GM23338 (cell line): ENCODE results near the gene CROCC2. TPM values are rescaled to one million over a fixed set of nuclear protein-coding genes. Genes with fewer than 3 reads are reported as not detected.

ENCODE experiments used
- ATAC-seq: fragments of 200-7000 bp; cut with Tn5 transposase; 3 replicates; pipeline ENCODE4 v1.9.1; 2020
- DNase-seq: peaks from one replicate; pipeline ENCODE4 v3.0.0-alpha.2; 2015; ENCODE audit warnings: low spot score
- H2AFZ ChIP-seq: fragments of 200-600 bp; sonication (generic); 2 replicates; pipeline ENCODE4 v1.8.0; 2016; ENCODE audit warnings: antibody characterized with exemption, mild to moderate bottlenecking, moderate library complexity
- H3F3A ChIP-seq: fragments of 200-600 bp; sonication (generic); replicated peaks from 2 replicates; pipeline ENCODE4 v1.8.0; 2017; ENCODE audit warnings: antibody characterized with exemption, mixed run types, low read depth
- H3K27ac ChIP-seq: fragments of 200-600 bp; sonication (generic); 2 replicates; pipeline ENCODE4 v1.6.1; 2016; ENCODE audit warnings: low read depth
- H3K27me3 ChIP-seq: fragments of 200-600 bp; sonication (generic); 2 replicates; pipeline ENCODE4 v1.8.0; 2016; ENCODE audit warnings: mild to moderate bottlenecking, mixed run types, moderate library complexity; ENCODE audit not compliant: insufficient read depth
- H3K36me3 ChIP-seq: fragments of 200-600 bp; sonication (generic); 2 replicates; pipeline ENCODE4 v1.8.0; 2016; ENCODE audit warnings: mild to moderate bottlenecking; ENCODE audit not compliant: insufficient read depth
- H3K4me1 ChIP-seq: fragments of 200-600 bp; sonication (generic); 2 replicates; pipeline ENCODE4 v1.8.0; 2016; ENCODE audit warnings: mild to moderate bottlenecking, moderate library complexity; ENCODE audit not compliant: insufficient read depth
- H3K4me2 ChIP-seq: fragments of 200-600 bp; sonication (generic); 2 replicates; pipeline ENCODE4 v1.7.1; 2017; ENCODE audit warnings: mixed run types
- H3K4me3 ChIP-seq: fragments of 200-600 bp; sonication (generic); 2 replicates; pipeline ENCODE4 v1.6.1; 2016; ENCODE audit warnings: mixed run types
- H3K79me2 ChIP-seq: fragments of 200-600 bp; sonication (generic); replicated peaks from 2 replicates; pipeline ENCODE4 v1.8.0; 2017; ENCODE audit warnings: mild to moderate bottlenecking; ENCODE audit not compliant: insufficient read depth
- H3K9me2 ChIP-seq: fragments of 200-600 bp; sonication (generic); 2 replicates; pipeline ENCODE4 v1.8.0; 2017; ENCODE audit not compliant: insufficient read depth
- H4K20me1 ChIP-seq: fragments of 200-600 bp; sonication (generic); replicated peaks from 2 replicates; pipeline ENCODE4 v1.8.0; 2017; ENCODE audit warnings: mild to moderate bottlenecking; ENCODE audit not compliant: insufficient read depth
- H3K27ac Mint-ChIP-seq: 2 replicates; pipeline ENCODE4 v1.8.0; 2020; ENCODE audit warnings: inconsistent platforms, mild to moderate bottlenecking, moderate library complexity, mixed read lengths
- H3K27me3 Mint-ChIP-seq: 3 replicates; pipeline ENCODE4 v1.8.0; 2022; ENCODE audit warnings: low read depth, mild to moderate bottlenecking, moderate library complexity, mixed read lengths, inconsistent platforms; ENCODE audit not compliant: insufficient read depth, poor library complexity
- H3K36me3 Mint-ChIP-seq: 3 replicates; pipeline ENCODE4 v1.8.0; 2021; ENCODE audit warnings: low read depth, mild to moderate bottlenecking, inconsistent platforms, moderate library complexity, mixed read lengths
- H3K4me1 Mint-ChIP-seq: 3 replicates; pipeline ENCODE4 v1.8.0; 2020; ENCODE audit warnings: mild to moderate bottlenecking, inconsistent platforms, mixed read lengths
- H3K4me3 Mint-ChIP-seq: 3 replicates; pipeline ENCODE4 v1.8.0; 2021; ENCODE audit warnings: moderate library complexity, mild to moderate bottlenecking, inconsistent platforms, mixed read lengths
- H3K9me3 Mint-ChIP-seq: 3 replicates; pipeline ENCODE4 v1.8.0; 2020; ENCODE audit warnings: moderate library complexity, mild to moderate bottlenecking, inconsistent platforms, mixed read lengths
- EZH2 ChIP-seq: fragments of 200-600 bp; sonication (generic); IDR thresholded peaks from one replicate; pipeline ENCODE4 v1.8.0; 2017; ENCODE audit warnings: antibody characterized with exemption, mild to moderate bottlenecking, low read depth; ENCODE audit not compliant: unreplicated experiment
- EZH2phosphoT487 ChIP-seq: fragments of 200-600 bp; sonication (generic); IDR thresholded peaks from one replicate; pipeline ENCODE4 v1.8.1; 2018; ENCODE audit warnings: antibody characterized with exemption; ENCODE audit not compliant: unreplicated experiment
- NANOG ChIP-seq: IDR thresholded peaks from 2 replicates; pipeline ENCODE4 v1.6.1; 2016; ENCODE audit warnings: antibody characterized with exemption, borderline replicate concordance
- STAT1 ChIP-seq: IDR thresholded peaks from one replicate; pipeline ENCODE4 v1.6.1; 2016; ENCODE audit warnings: antibody characterized with exemption; ENCODE audit not compliant: unreplicated experiment
- ZNF331 ChIP-seq: fragments of 250-450 bp; sonication (Bioruptor Pico); IDR thresholded peaks from 2 replicates; pipeline ENCODE4 v1.5.0; 2020; ENCODE audit warnings: low read depth, mild to moderate bottlenecking, moderate library complexity
- polyA plus RNA-seq: library from polyadenylated mRNA; unstranded; fragments of >200 nt; fragmentation: Nextera tagmentation; extraction: Ambion mirVana; gene quantifications from 2 replicates; pipeline ENCODE4 v1.2.1, GENCODE V29; 2016
- total RNA-seq: library from RNA; depleted of rRNA; stranded (reverse); fragments of >200 nt; shearing (Covaris generic); gene quantifications from 2 replicates; pipeline ENCODE4 v1.2.3, GENCODE V29; 2014
- TF ChIP-seq, protein P1 (sequence below): IDR thresholded peaks from 2 replicates; pipeline ENCODE4 v1.6.1; 2016; ENCODE audit warnings: antibody characterized with exemption
- TF ChIP-seq, protein P2 (sequence below): IDR thresholded peaks from one replicate; pipeline ENCODE4 v1.6.1; 2018; ENCODE audit warnings: antibody characterized with exemption; ENCODE audit not compliant: unreplicated experiment
- TF ChIP-seq, protein P3 (sequence below): fragments of 250-450 bp; sonication (Bioruptor Pico); IDR thresholded peaks from 2 replicates; pipeline ENCODE4 v1.5.0; 2020; ENCODE audit warnings: mild to moderate bottlenecking, moderate library complexity

Gene CROCC2
- total and polyA plus RNA-seq, 2 experiments from 2014 or later: not detected

DNA sequence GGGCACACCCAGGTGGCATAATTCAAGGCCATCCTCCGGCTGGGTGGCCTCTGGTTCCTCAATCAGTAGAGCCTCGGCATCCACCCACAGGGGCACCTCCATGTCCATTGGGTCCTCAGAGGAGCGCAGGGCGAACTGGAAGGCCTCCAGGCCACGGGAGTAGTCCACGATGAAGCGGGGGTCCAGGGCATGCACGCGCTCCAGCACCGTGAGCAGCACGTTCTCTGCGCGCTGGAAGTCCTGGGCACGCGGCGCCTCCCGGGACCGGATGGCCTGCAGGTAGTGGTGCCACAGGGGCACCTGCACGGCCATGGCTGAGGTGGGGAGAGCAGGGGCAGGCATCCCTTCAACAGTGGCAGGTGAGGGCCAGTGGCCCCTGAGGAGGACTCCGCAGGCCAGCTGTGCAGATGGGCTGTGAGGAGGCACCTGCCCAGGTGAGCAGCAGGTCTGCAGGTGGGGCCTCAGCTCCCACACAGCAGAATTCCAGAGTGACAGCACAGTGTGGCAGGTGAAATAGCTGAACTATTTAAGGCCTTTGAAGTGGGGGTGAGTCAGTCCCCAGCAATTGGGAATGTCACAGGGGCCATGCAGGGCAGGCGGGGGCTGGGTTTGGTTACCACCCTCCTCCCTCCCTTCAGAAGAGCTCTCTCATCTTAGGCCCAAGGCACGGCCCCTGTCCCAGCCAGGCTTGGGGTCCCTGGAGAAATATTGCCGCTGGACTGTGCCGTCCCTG is 10.3 kb upstream of the CROCC2 start, which contains the start of gene MAB21L4:
TSS of gene MAB21L4 (minus strand) at position 501 of the 733 bp plus-strand sequence. CDS start at position 342, 159 bp downstream.
- TF ChIP-seq, protein P1, sequence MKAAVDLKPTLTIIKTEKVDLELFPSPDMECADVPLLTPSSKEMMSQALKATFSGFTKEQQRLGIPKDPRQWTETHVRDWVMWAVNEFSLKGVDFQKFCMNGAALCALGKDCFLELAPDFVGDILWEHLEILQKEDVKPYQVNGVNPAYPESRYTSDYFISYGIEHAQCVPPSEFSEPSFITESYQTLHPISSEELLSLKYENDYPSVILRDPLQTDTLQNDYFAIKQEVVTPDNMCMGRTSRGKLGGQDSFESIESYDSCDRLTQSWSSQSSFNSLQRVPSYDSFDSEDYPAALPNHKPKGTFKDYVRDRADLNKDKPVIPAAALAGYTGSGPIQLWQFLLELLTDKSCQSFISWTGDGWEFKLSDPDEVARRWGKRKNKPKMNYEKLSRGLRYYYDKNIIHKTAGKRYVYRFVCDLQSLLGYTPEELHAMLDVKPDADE: no peak
- no peak for TF ChIP-seq ZNF331 (CRISPR knock-in tag)
- H3K9me2 ChIP-seq: no peaks in the 10 kb centered on the region
- H3K36me3 ChIP-seq: no peaks in the 10 kb centered on the region
- H3K27me3 ChIP-seq: no peaks in the 10 kb centered on the region
- H3K4me1 ChIP-seq: no peaks in the 10 kb centered on the region
- H3K4me3 Mint-ChIP-seq: no peak within 1 kb of the TSS
- peaks cover 14% of the 10 kb centered on the region for H3K27me3 Mint-ChIP-seq
- no peak within 1 kb of the TSS for H3K4me2 ChIP-seq
- no peak for DNase-seq
- no peaks in the 10 kb centered on the region for H3K36me3 Mint-ChIP-seq
- 0 out of 2 replicates have a peak within 1 kb of the TSS, but pooled peaks have one; percentile 83 for H3K27ac Mint-ChIP-seq
- no peak for ATAC-seq
- no peaks in the 10 kb centered on the region for H4K20me1 ChIP-seq
- no peak within 1 kb of the TSS for H3K4me3 ChIP-seq
- peaks cover 2% of the 10 kb centered on the region; the same call in 1 of the 3 replicates for H3K9me3 Mint-ChIP-seq
- no peaks in the 10 kb centered on the region for H3K79me2 ChIP-seq
- no peaks in the 10 kb centered on the region; the same call in 2 of the 3 replicates for H3K4me1 Mint-ChIP-seq
- H2AFZ ChIP-seq: no peak within 1 kb of the TSS
- no peaks in the 10 kb centered on the region for H3F3A ChIP-seq
- no peak within 1 kb of the TSS for H3K27ac ChIP-seq

DNA sequence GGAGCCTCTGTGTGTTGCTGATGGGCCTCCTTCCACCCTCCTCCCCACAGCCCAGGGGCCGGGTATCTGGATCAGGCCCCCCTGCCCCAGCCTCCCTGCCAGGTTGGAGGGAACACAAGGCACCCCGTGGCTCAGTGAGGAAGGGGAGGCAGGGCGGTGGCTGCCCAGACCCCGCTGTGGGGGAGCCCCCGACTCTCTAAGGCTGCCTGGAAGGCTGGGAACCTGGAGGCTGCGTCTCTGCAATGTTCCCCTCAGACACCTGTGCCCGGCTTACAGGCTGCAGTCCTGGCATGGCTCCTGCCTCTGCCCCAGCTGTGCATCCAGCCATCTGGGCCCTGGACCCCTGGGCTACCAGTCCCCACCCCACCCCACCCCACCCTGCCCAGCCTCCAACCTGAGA is 9.7 kb upstream of the CROCC2 start:
- no peak for ATAC-seq
- Histone ChIP-seq H3K27ac (no peak overlapping the region), H3K9me2 (no peaks in the 10 kb centered on the region), H3K27me3 (no peaks in the 10 kb centered on the region), H3K4me2 (no peak overlapping the region), H2AFZ (no peak overlapping the region), H3K79me2 (no peaks in the 10 kb centered on the region), H3F3A (no peaks in the 10 kb centered on the region), H3K4me1 (no peaks in the 10 kb centered on the region), H4K20me1 (no peaks in the 10 kb centered on the region), H3K36me3 (no peaks in the 10 kb centered on the region), H3K4me3 (no peak overlapping the region)
- Mint-ChIP-seq H3K27me3 (peaks cover 14% of the 10 kb centered on the region), H3K27ac (no peak overlapping the region), H3K4me3 (no peak overlapping the region), H3K9me3 (peaks cover 6% of the 10 kb centered on the region; the same call in 1 of the 3 replicates), H3K4me1 (no peaks in the 10 kb centered on the region; the same call in 2 of the 3 replicates), H3K36me3 (no peaks in the 10 kb centered on the region)
- no peak for DNase-seq
- TF ChIP-seq, protein P2, sequence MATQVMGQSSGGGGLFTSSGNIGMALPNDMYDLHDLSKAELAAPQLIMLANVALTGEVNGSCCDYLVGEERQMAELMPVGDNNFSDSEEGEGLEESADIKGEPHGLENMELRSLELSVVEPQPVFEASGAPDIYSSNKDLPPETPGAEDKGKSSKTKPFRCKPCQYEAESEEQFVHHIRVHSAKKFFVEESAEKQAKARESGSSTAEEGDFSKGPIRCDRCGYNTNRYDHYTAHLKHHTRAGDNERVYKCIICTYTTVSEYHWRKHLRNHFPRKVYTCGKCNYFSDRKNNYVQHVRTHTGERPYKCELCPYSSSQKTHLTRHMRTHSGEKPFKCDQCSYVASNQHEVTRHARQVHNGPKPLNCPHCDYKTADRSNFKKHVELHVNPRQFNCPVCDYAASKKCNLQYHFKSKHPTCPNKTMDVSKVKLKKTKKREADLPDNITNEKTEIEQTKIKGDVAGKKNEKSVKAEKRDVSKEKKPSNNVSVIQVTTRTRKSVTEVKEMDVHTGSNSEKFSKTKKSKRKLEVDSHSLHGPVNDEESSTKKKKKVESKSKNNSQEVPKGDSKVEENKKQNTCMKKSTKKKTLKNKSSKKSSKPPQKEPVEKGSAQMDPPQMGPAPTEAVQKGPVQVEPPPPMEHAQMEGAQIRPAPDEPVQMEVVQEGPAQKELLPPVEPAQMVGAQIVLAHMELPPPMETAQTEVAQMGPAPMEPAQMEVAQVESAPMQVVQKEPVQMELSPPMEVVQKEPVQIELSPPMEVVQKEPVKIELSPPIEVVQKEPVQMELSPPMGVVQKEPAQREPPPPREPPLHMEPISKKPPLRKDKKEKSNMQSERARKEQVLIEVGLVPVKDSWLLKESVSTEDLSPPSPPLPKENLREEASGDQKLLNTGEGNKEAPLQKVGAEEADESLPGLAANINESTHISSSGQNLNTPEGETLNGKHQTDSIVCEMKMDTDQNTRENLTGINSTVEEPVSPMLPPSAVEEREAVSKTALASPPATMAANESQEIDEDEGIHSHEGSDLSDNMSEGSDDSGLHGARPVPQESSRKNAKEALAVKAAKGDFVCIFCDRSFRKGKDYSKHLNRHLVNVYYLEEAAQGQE: no peak
- TF ChIP-seq EZH2phosphoT487: no peak
- no peak for TF ChIP-seq STAT1
- TF ChIP-seq, protein P3, sequence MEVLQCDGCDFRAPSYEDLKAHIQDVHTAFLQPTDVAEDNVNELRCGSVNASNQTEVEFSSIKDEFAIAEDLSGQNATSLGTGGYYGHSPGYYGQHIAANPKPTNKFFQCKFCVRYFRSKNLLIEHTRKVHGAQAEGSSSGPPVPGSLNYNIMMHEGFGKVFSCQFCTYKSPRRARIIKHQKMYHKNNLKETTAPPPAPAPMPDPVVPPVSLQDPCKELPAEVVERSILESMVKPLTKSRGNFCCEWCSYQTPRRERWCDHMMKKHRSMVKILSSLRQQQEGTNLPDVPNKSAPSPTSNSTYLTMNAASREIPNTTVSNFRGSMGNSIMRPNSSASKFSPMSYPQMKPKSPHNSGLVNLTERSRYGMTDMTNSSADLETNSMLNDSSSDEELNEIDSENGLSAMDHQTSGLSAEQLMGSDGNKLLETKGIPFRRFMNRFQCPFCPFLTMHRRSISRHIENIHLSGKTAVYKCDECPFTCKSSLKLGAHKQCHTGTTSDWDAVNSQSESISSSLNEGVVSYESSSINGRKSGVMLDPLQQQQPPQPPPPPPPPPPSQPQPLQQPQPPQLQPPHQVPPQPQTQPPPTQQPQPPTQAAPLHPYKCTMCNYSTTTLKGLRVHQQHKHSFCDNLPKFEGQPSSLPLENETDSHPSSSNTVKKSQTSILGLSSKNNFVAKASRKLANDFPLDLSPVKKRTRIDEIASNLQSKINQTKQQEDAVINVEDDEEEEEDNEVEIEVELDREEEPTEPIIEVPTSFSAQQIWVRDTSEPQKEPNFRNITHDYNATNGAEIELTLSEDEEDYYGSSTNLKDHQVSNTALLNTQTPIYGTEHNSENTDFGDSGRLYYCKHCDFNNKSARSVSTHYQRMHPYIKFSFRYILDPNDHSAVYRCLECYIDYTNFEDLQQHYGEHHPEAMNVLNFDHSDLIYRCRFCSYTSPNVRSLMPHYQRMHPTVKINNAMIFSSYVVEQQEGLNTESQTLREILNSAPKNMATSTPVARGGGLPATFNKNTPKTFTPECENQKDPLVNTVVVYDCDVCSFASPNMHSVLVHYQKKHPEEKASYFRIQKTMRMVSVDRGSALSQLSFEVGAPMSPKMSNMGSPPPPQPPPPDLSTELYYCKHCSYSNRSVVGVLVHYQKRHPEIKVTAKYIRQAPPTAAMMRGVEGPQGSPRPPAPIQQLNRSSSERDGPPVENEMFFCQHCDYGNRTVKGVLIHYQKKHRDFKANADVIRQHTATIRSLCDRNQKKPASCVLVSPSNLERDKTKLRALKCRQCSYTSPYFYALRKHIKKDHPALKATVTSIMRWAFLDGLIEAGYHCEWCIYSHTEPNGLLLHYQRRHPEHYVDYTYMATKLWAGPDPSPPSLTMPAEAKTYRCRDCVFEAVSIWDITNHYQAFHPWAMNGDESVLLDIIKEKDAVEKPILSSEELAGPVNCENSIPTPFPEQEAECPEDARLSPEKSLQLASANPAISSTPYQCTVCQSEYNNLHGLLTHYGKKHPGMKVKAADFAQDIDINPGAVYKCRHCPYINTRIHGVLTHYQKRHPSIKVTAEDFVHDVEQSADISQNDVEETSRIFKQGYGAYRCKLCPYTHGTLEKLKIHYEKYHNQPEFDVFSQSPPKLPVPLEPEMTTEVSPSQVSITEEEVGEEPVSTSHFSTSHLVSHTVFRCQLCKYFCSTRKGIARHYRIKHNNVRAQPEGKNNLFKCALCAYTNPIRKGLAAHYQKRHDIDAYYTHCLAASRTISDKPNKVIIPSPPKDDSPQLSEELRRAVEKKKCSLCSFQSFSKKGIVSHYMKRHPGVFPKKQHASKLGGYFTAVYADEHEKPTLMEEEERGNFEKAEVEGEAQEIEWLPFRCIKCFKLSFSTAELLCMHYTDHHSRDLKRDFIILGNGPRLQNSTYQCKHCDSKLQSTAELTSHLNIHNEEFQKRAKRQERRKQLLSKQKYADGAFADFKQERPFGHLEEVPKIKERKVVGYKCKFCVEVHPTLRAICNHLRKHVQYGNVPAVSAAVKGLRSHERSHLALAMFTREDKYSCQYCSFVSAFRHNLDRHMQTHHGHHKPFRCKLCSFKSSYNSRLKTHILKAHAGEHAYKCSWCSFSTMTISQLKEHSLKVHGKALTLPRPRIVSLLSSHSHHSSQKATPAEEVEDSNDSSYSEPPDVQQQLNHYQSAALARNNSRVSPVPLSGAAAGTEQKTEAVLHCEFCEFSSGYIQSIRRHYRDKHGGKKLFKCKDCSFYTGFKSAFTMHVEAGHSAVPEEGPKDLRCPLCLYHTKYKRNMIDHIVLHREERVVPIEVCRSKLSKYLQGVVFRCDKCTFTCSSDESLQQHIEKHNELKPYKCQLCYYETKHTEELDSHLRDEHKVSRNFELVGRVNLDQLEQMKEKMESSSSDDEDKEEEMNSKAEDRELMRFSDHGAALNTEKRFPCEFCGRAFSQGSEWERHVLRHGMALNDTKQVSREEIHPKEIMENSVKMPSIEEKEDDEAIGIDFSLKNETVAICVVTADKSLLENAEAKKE (CRISPR knock-in tag): no peak
- no peak for TF ChIP-seq EZH2
- TF ChIP-seq NANOG: no peak
- TF ChIP-seq ZNF331 (CRISPR knock-in tag): no peak
- TF ChIP-seq, protein P1: no peak
